Heart right ventricle (tissue), 16 donors: ENCODE data around the gene E4F1. TPM values are rescaled to one million over a fixed set of nuclear protein-coding genes. Genes with fewer than 3 reads are reported as not detected.

Source experiments
- ATAC-seq, 8 donors: fragments of 200-7000 bp; cut with Tn5 transposase; one replicate each; pipeline ENCODE4 v1.9.1; 2020; ENCODE audit warnings: mild to moderate bottlenecking in 8 of 8, moderate library complexity in 8 of 8, moderate number of reproducible peaks in 1 of 8
- DNase-seq, 2 donors: peaks; one replicate each; pipeline ENCODE4 v3.0.0-alpha.2; 2020
- H3K27ac ChIP-seq, 10 donors: fragments of 200-600 bp; sonication (generic) in 2 of 10; one replicate each; pipeline versions ENCODE4 v1.5.0 to v1.8.0; 2020 to 2022; ENCODE audit warnings: mild to moderate bottlenecking in 3 of 10
- H3K27me3 ChIP-seq, 7 donors: fragments of 200-600 bp; one replicate each; pipeline ENCODE4 v1.8.0; 2021 to 2022; ENCODE audit warnings: mild to moderate bottlenecking in 2 of 7
- H3K36me3 ChIP-seq, 9 donors: fragments of 200-600 bp; sonication (generic) in 1 of 9; one replicate each; pipeline versions ENCODE4 v1.5.0 to v1.8.0; 2020 to 2022; ENCODE audit warnings: mild to moderate bottlenecking in 2 of 9
- H3K4me1 ChIP-seq, 9 donors: fragments of 200-600 bp; sonication (generic) in 1 of 9; one replicate each; pipeline versions ENCODE4 v1.5.0 to v1.8.0; 2020 to 2022; ENCODE audit warnings: mild to moderate bottlenecking in 4 of 9
- H3K4me3 ChIP-seq, 10 donors: fragments of 200-600 bp; sonication (generic) in 2 of 10; one replicate each; pipeline versions ENCODE4 v1.5.0 to v1.8.0; 2020 to 2022; ENCODE audit warnings: mild to moderate bottlenecking in 7 of 10, moderate library complexity in 2 of 10
- H3K9me3 ChIP-seq, 11 donors: fragments of 200-600 bp in 10 of 11; sonication (generic) in 2 of 11; one replicate each; pipeline versions ENCODE4 v1.5.0 to v1.8.0; 2013 to 2022; ENCODE audit warnings: mild to moderate bottlenecking in 2 of 11, control low read depth in 1 of 11, moderate library complexity in 1 of 11
- WGBS, 2 donors: extraction: QIAGEN DNeasy Blood & Tissue Kit; methylation state at CpG; one replicate each; pipeline ENCODE4 v1.1.7; 2013; ENCODE audit warnings: inconsistent platforms in 1 of 2; 5-methylcytosine and 5-hydroxymethylcytosine counted together
- intact Hi-C, 10 donors: fragments of 100-400 bp; cut with DNase I; formaldehyde crosslinking; loops; one replicate each; pipeline versions ENCODE4 v1.11.1 to v1.14.2; 2022
- polyA plus RNA-seq, 2 donors: library from polyadenylated mRNA; stranded (reverse); fragments of 200-250 nt; gene quantifications; one replicate each; pipeline ENCODE4 v1.2.3, GENCODE V29; 2013
- total RNA-seq, 10 donors: library from RNA; stranded (reverse); fragmentation: NEBNext Ultra II Directional in 3 of 10; extraction: Animal tissue kit (Norgen Biotek cat#: 25700) in 3 of 10; gene quantifications; one replicate each; pipeline versions ENCODE4 v1.2.1 to v1.2.4, GENCODE V29; 2021 to 2023
- TF ChIP-seq, protein P1 (sequence below), 9 donors: fragments of 200-600 bp; sonication (generic) in 2 of 9; IDR thresholded peaks; one replicate each; pipeline versions ENCODE4 v1.5.0 to v1.8.0; 2021 to 2022; ENCODE audit warnings: antibody characterized with exemption in 9 of 9, mild to moderate bottlenecking in 5 of 9, moderate library complexity in 1 of 9
- donor health status: Arrhythmogenic right ventricular cardiomyopathy.
- donor health status: ischemic (EF 13 %, LVEDD 7.1; RV severe dilation, severe dysfunction).
- donor health status: healthy with polysubstance abuse.
- donor health status: DM: no; HTN: yes; CAD: no.
- donor health status: DM: no; HTN: no; CAD: no.
- donor health status: ischemic (EF 25% LVEDD 6.9; RV normal size, moderate dysfunction).
- donor health status: ischemic (EF 25% LVEDD 5.7; RV mildly dilated, moderate dysfunction).
- donor health status: healthy.
- donor health status: DM: yes; HTN: yes; CAD: no.
- donor health status: Ischemic cardiomyopathy.
- donor health status: ischemic (EF 35%, LVEDD 5.7; RV mildly dilated, moderate dysfunction).
- donor health status: nonischemic (EF 11% LVEDD 7.7; RV severe dilation, severe dysfunction).
- donor health status: DM: yes; HTN: yes; CAD: no.
- donor health status: PGD.
- donor health status: ischemic (EF 29% LVEDD 5.4; RV normal size, mild dysfunction).
- donor health status: nonischemic (EF 23%, LVEDD 6.1; RV moderate dilation, normal function).

The E4F1 gene
- total and polyA plus RNA-seq, 12 donors = 8.4 to 34.8 (median 10.9) TPM

DNA sequence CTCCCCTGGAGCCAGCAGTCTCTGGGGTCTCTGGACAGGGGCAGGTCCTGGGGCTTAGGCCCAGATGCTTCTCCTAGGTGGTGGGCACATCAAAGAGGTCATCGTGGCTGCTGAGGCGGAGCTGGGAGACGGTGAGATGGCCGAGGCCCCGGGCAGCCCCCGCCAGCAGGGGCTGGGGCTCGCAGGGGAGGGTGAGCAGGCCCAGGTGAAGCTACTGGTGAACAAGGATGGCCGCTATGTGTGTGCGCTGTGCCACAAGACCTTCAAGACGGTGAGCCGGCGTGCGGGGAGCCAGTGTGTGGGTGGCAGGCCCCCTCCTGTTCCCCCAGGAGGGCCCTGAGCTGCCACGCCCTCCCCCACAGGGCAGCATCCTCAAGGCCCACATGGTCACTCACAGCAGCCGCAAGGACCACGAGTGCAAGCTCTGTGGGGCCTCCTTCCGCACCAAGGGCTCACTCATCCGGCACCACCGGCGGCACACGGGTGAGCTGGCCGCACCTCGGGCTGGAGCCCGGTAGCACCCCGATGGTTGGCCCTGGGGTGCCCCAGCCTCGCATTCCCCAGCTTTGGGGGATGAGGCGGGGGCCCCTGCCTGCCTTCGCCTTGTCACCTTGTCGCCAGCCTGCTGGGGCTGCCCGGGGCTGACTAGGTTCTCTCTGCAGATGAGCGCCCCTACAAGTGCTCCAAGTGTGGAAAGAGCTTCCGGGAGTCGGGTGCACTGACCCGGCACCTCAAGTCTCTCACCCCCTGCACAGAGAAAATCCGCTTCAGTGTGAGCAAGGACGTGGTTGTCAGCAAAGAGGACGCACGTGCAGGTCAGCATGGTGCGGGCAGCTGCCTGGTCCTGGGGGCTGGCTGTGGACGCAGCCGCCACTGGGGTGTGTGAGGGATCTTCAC lies 9.0 kb downstream of the E4F1 start:
- TF ChIP-seq, protein P1, sequence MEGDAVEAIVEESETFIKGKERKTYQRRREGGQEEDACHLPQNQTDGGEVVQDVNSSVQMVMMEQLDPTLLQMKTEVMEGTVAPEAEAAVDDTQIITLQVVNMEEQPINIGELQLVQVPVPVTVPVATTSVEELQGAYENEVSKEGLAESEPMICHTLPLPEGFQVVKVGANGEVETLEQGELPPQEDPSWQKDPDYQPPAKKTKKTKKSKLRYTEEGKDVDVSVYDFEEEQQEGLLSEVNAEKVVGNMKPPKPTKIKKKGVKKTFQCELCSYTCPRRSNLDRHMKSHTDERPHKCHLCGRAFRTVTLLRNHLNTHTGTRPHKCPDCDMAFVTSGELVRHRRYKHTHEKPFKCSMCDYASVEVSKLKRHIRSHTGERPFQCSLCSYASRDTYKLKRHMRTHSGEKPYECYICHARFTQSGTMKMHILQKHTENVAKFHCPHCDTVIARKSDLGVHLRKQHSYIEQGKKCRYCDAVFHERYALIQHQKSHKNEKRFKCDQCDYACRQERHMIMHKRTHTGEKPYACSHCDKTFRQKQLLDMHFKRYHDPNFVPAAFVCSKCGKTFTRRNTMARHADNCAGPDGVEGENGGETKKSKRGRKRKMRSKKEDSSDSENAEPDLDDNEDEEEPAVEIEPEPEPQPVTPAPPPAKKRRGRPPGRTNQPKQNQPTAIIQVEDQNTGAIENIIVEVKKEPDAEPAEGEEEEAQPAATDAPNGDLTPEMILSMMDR (IDR thresholded peaks at IDR 0.05) = no peak
- H3K4me1 ChIP-seq = peaks cover 7 to 16% (median 15%) of the 10 kb centered on the region in 9 donors
- 90% methylated on average over 36 to 41 of the region's 41 CpGs for WGBS, 2 donors
- H3K27ac ChIP-seq = no peak overlapping the region
- H3K27me3 ChIP-seq = peaks cover 0 to 22% (median 8%) of the 10 kb centered on the region in 7 donors
- H3K4me3 ChIP-seq = no peak overlapping the region
- ATAC-seq (no peak), DNase-seq (no peak)
- intact Hi-C loops = no loop called here
- peaks cover 18 to 86% (median 56%) of the 10 kb centered on the region in 9 donors for H3K36me3 ChIP-seq
- H3K9me3 ChIP-seq = no peaks in the 10 kb centered on the region

DNA sequence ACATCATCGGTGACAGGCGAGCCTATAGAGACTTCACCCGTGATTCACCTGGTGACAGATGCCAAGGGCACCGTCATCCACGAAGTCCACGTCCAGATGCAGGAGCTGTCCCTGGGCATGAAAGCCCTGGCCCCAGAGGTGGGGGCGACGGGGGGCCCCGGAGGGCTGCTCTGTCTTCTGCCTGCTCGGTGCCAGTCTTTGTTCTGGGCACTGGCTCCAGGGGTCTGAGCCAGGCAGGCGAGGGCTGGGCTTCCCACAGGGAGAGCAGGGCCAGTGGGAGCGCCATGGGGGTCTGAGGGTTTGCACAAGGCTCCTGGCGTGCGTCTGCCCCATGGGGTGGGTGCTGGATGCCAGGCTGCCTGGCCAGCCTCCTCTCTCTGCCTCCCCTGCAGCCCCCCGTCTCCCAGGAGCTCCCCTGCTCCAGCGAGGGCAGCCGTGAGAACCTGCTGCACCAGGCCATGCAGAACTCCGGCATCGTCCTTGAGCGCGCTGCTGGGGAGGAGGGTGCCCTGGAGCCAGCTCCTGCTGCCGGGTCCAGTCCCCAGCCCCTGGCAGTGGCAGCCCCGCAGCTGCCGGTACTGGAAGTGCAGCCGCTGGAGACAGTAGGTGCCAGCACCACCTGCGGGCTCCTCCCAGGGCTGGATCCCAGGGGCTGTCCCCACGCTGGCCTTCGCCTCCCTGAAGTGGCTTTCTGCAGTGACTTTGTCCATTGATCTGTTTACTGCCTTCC lies 9.8 kb downstream of the E4F1 start:
- ATAC-seq (no peak), DNase-seq (no peak)
- Histone ChIP-seq H3K27ac (no peak overlapping the region), H3K36me3 (peaks cover 18 to 77% (median 52%) of the 10 kb centered on the region in 9 donors), H3K27me3 (peaks cover 0 to 30% (median 8%) of the 10 kb centered on the region in 7 donors), H3K4me3 (no peak overlapping the region), H3K4me1 (peaks cover 13 to 25% (median 23%) of the 10 kb centered on the region in 9 donors), H3K9me3 (no peaks in the 10 kb centered on the region)
- TF ChIP-seq, protein P1 (IDR thresholded peaks at IDR 0.05) = no peak
- WGBS, 2 donors = 93 to 96% methylated on average over 28 of the region's 28 CpGs
- intact Hi-C loops = no loop called here

DNA sequence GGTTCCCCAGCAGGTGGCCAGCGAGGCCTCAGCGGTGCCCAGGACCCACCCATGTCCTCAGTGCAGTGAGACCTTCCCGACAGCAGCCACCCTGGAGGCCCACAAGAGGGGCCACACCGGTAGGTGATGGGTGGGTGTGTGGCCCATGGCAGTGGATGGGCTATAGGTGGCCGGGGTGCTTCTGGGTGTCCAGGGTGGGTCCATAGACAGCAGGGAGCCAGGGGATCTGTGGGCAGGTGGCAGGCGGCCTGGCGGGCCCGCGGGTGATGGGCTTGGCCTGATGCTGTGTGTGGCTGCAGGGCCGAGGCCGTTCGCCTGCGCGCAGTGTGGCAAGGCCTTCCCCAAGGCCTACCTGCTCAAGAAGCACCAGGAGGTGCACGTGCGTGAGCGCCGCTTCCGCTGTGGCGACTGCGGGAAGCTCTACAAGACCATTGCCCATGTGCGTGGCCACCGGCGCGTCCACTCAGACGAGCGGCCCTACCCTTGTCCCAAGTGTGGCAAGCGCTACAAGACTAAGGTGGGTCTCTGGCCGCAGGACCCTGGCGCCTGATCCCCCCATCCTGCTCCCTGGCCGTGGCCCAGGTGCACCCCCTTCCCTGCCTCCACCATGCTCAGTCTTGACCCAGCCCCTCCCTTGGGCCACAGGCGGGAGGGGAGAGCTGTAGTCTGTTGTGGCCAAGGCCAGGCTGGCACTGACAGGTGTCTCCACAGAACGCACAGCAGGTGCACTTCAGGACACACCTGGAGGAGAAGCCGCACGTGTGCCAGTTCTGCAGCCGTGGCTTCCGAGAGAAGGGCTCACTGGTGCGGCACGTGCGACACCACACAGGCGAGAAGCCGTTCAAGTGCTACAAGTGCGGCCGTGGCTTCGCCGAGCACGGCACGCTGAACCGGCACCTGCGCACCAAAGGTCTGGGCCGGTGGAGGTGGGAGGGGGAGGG lies 10.8 kb downstream of the E4F1 start:
- WGBS, 2 donors = 96% methylated on average over 51 of the region's 51 CpGs
- Histone ChIP-seq H3K4me3 (no peak overlapping the region), H3K4me1 (peaks cover 13 to 29% (median 23%) of the 10 kb centered on the region in 9 donors), H3K9me3 (no peaks in the 10 kb centered on the region), H3K27me3 (peaks cover 0 to 30% (median 8%) of the 10 kb centered on the region in 7 donors), H3K27ac (no peak overlapping the region), H3K36me3 (peaks cover 18 to 69% (median 43%) of the 10 kb centered on the region in 9 donors)
- TF ChIP-seq, protein P1 (IDR thresholded peaks at IDR 0.05) = no peak
- ATAC-seq (no peak), DNase-seq (no peak)
- intact Hi-C loops = no loop called here
